T-helper 17 cell (primary cell): ENCODE results near the gene RARRES1. TPM values are rescaled to one million over a fixed set of nuclear protein-coding genes. Genes with fewer than 3 reads are reported as not detected.

Experiments
- ATAC-seq: fragments of 150-1000 bp; cut with Tn5 transposase; 2 replicates; pipeline ENCODE4 v1.10.0; 2021; ENCODE audit warnings: mild to moderate bottlenecking, moderate library complexity
- DNase-seq, 3 donors: peaks; one replicate each; pipeline versions ENCODE4 v3.0.0 to v3.0.0-alpha.2; 2020 to 2021
- H3K9me3 ChIP-seq: one replicate; pipeline ENCODE4 v1.7.0; 2013; ENCODE audit warnings: low read length, mild to moderate bottlenecking; ENCODE audit not compliant: control insufficient read depth, poor library complexity, severe bottlenecking
- H3K27ac Mint-ChIP-seq: one replicate; pipeline ENCODE4 v1.8.0; 2022; ENCODE audit warnings: mild to moderate bottlenecking, moderate library complexity, mixed read lengths
- H3K27me3 Mint-ChIP-seq: one replicate; pipeline ENCODE4 v1.8.0; 2022; ENCODE audit warnings: mixed read lengths
- H3K36me3 Mint-ChIP-seq: one replicate; pipeline ENCODE4 v1.8.0; 2022; ENCODE audit warnings: low read depth, mixed read lengths
- H3K4me1 Mint-ChIP-seq: one replicate; pipeline ENCODE4 v1.8.0; 2022; ENCODE audit warnings: mild to moderate bottlenecking, mixed read lengths
- H3K4me3 Mint-ChIP-seq: one replicate; pipeline ENCODE4 v1.8.0; 2022; ENCODE audit warnings: mild to moderate bottlenecking, moderate library complexity, mixed read lengths
- total RNA-seq, 4 donors: library from RNA in 2 of 4; stranded (reverse) in 2 of 4; gene quantifications; one replicate each; pipeline ENCODE4 v1.2.3 and lab custom pipeline; 2022 to 2026

RARRES1 gene
- total RNA-seq, 2 donors from 2014 or later: not detected

DNA sequence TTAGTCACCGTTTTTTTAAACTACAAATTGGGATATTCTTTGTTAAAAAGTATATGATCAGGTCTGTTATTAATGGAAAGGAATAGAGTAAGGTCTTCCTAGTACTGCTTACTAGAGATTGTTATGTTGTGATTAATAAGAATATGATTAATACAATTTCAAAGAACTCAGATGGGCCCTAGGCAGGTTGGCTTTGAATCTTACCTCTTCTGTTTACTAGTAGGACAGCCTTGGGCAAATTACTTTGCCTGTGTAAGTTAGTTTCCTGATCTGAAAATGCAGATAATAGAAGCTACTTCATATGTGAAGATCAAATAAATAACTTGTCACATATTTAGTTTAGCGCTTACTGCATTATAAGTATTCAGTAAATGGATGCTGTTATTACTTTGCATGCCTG is 81.1 kb downstream of the RARRES1 start:
- no peak overlapping the region for H3K4me3 Mint-ChIP-seq

GRCh38 chr3:158649791-158650190 is 82.5 kb downstream of the RARRES1 start:
- Mint-ChIP-seq H3K4me3 (no peak overlapping the region), H3K4me1 (peaks cover 17% of the 10 kb centered on the region), H3K27ac (peak overlapping the region; percentile 24), H3K36me3 (peaks cover 4% of the 10 kb centered on the region), H3K27me3 (no peaks in the 10 kb centered on the region)
- H3K9me3 ChIP-seq: no peaks in the 10 kb centered on the region
- DNase-seq (no peak), ATAC-seq (no peak)

More for the DNA sequence above, 81.1 kb downstream of the RARRES1 start:
- no peak for DNase-seq
- H3K4me1 Mint-ChIP-seq: peaks cover 9% of the 10 kb centered on the region
- H3K27ac Mint-ChIP-seq: no peak overlapping the region
- ATAC-seq: no peak
- no peaks in the 10 kb centered on the region for H3K27me3 Mint-ChIP-seq
- no peaks in the 10 kb centered on the region for H3K9me3 ChIP-seq
- H3K36me3 Mint-ChIP-seq: peaks cover 4% of the 10 kb centered on the region

Other genes starting within 250 kb of the RARRES1 start
- gene MLF1, start 161.3 kb downstream of the RARRES1 start, total RNA-seq: 10 to 100 TPM in 1 of 2 donors, 1 to 10 TPM in 1; 7.4 to 13.5 TPM
- 10 to 100 TPM; 37.6 to 38.3 TPM for gene GFM1, start 87.9 kb downstream of the RARRES1 start, total RNA-seq
- gene LXN, start 59.8 kb downstream of the RARRES1 start, total RNA-seq: 1 to 10 TPM; 3.6 to 5.6 TPM
- 10 to 100 TPM; 25.1 to 78.2 TPM for gene MFSD1, start 69.6 kb upstream of the RARRES1 start, total RNA-seq